Cardiac septum (tissue), 1 donor: Measurements from ENCODE around the gene GPR162. TPM values are rescaled to one million over a fixed set of nuclear protein-coding genes. Genes with fewer than 3 reads are reported as not detected.
A peak's percentile ranks its signal among the peaks of the same experiment; 100 is the strongest.

ENCODE experiments used
- DNase-seq: peaks from one replicate; pipeline ENCODE4 v3.0.0-alpha.2; 2020; ENCODE audit warnings: low spot score
- intact Hi-C: fragments of 100-400 bp; cut with DNase I; formaldehyde crosslinking; loops from one replicate; pipeline ENCODE4 v1.14.0; 2022
- total RNA-seq: library from RNA; stranded (reverse); fragmentation: NEBNext Ultra II Directional; extraction: Animal tissue kit (Norgen Biotek cat#: 25700); gene quantifications from one replicate; pipeline ENCODE4 v1.2.1, GENCODE V29; 2021
- donor health status: DM: no; HTN: no; CAD: no.

Gene GPR162
- total RNA-seq, 1 donor from 2014 or later, result 5.7 TPM

DNA sequence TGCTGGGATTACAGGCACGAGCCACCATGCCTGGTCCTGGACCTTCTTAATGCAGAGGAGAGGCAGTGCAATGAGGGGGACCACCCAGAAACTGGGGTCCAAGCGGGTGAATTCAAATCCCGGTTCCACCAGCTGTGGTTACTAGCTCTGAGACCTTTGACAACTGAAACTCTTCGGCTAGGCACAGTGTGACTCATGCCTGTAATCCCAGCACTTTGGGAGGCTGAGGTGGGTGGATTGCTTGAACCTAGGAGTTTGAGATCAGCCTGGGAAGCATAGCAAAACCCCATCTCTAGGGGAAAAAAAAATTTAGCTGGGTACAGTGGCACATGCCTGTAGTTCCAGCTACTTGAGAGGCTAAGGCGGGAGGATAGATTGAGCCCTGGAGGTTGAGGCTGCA lies 37.3 kb upstream of the GPR162 start:
- DNase-seq, result no peak
- intact Hi-C loops, result no loop called here

DNA sequence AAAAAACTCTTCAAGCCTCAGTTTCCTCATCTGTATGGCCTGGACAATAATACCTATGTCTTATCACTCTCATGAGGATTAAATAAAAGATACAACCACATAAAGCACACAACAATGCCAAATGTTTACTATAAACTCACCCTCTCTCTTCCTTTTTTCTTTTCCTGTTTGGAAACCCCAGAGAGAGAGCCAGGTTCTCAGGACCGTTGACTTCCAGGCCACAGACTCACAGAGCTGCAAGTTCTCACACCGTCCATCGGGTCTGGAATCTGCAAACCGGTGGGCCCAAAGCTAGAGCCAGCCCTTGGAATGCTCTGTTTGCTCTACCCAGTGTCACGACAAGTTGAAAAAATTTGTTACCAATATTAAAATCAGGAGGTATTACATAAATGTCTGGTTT lies 36.9 kb upstream of the GPR162 start:
- intact Hi-C loops, result no loop called here
- DNase-seq, result no peak

DNA sequence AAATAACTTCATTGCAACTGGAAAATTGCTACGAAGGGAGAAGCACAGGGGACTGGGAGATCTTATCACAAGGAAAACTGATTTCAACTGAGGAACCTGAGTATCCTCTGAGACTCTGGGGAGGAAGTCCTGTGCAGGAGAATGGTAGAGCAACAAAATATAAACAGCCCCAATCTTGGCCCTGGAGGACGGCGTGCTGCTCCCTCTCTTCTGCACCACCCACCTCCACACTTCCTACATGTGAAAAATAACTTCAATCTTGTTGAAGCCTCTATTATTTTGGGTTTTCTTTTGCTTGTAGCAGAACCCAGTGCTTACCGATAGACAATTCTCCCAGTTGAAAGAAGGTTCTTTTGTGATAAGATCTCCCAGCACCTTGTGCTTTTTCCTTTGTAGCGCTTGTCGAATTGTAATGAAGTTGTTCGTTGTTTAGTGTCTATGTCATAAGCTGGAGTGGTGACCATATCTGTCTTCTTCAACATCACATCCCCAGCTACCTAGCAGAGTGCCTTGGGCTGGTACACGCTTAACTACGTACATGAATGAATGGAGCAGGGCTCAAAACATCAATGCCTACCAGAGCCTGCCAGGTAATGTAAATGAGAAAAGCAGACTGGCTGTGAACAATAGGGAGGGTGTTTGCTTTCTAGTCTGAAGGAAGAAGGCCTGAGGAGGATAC lies 35.1 kb upstream of the GPR162 start:
- DNase-seq, result no peak
- intact Hi-C loops, result no loop called here

DNA sequence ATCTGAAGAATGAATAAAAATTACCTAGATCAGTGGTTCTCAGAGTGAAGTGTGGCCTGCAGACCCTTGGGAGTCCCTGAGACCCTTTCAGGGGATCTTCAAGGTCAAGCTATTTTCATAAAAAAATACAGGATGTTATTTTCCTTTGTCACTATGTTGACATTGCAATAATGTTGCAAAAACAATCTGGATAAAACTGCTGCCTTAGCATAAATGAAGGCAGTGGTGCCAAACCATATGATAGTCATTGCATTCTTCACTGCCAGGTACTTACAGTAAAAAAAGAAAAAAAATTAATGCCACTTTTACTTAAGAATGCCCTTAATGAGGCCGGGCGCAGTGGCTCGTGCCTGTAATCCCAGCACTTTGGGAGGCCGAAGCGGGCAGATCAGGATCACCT lies 34.3 kb upstream of the GPR162 start:
- no peak for DNase-seq
- intact Hi-C loops, result no loop called here

DNA sequence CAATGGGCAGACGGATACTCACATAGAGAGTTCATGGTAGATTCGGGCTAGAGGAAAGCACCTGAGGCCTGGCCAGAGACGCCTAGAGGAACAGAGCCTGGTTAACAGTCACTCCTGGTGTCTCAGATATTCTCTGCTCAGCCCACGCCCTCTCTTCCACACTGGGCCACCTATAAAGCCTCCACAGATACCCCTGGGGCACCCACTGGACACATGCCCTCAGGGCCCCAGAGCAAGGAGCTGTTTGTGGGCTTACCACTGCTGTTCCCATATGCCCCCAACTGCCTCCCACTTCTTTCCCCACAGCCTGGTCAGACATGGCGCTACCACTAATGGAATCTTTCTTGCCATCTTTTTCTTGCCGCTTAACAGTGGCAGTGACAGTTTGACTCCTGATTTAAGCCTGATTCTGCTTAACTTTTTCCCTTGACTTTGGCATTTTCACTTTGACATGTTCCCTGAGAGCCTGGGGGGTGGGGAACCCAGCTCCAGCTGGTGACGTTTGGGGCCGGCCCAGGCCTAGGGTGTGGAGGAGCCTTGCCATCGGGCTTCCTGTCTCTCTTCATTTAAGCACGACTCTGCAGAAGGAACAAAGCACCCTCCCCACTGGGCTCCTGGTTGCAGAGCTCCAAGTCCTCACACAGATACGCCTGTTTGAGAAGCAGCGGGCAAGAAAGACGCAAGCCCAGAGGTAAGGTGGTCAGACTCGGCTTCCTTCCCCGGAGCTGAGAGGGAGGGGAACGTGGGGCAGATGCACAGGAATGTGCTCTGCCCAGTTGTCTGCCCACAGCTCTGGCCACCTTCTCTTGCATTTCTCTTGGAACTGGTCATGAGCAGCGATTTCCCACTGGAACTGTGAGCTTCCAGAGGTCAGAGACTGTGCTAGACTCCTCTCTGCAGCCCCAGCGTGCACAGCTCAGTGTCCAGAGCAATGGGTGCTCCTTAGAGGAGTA lies 32.4 kb upstream of the GPR162 start, which contains the start of gene CD4:
CD4 (plus strand) TSS at position 557 of the 953 bp plus-strand sequence. CDS start 10,611 bp downstream, outside the sequence.
- DNase-seq, result no peak
- intact Hi-C loops, result no loop called here

DNA sequence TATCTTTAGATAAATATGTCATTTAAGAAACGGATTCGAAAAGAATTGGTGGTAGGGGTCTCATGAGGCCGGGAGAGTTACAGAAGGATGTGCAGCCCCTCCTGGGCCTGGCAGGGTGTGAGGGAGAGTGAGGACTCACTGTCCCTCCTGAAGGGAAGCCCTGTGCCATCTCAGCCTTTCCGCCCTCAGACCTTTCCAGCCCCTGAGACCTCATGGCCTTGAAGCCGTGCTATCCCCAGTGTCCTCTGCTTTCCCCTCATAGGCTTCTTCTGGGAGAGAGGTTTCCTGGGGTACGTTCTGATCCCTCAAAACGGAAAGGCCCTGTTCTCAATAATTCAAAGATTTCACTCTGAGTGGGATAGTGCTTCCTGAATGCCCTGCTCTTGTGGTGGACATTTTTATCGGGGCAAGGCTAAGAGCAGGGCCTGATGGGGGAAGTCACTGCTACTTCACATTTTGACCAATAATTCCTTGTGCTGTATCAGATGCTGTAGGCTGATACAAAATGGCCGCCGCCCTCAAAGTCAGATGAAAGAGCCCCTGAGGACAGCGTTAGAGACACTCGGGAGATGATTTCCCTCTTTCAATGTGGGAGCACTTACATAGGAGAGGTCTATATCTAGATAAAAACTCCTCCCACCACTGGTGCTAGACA lies 31.0 kb upstream of the GPR162 start:
- intact Hi-C loops, result no loop called here
- DNase-seq, result no peak

DNA sequence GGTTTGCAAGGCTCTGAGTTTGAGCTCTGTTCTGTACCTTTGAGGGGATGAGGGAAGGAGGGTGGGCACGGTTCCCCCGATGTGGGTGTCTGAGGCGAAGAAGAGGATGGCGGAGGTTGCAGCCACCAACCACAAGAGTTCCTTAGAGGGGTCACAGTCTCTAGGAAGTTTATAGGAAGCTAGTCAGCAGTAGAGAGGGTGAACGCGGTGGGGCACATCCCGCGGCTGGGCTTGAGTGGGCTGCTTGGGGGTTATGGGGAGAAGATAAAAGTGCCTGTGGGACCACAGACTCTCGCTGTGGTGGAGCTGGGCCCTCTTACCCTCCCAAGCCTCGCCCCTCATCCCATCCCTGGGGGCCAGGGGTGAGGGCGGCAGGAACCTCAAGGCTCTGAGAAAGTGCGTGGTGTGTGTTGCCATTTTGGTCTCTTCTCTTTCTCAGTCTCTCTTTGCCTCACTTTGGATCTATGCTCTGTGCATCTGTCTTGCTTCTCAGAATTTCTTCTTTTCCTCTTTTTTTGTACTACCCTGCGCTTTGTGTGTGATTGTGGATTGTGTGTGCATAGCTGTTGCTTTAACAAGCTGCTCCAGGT lies 29.6 kb upstream of the GPR162 start:
- intact Hi-C loops, result no loop called here
- no peak for DNase-seq

DNA sequence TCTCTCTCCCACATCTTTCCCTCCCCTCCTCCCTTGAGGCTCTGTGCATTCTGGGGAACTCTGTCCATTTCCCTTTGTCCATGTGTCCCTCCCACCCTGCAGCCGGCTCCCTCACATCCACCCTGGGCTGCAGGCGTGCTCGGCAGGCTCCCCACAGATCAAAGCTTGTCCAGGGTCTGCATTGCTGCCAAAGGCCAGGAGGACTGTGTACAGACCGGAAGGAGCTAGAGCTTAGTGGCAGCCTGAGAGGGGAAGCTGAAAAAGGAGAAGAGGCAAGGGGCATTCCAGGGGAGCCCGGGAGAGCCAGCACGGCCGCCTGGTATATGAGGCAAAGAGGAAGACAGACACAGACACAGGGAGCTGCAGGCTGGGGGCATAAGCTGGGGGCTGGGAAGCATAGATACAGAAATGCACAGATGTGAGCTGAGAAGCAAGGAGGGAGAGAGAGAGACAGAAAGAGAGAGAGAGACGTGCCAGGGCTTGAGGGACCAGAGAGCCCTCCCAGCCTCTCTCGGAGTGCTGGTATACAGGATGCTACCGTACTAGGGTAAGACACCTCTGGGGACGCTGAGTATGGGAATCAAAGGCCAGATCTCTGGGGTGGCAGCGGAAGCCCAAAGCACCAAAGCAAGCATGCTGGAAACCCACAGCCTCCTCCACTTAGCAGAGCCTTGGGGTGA lies 29.0 kb upstream of the GPR162 start:
- intact Hi-C loops, result no loop called here
- peak; percentile 82 for DNase-seq

DNA sequence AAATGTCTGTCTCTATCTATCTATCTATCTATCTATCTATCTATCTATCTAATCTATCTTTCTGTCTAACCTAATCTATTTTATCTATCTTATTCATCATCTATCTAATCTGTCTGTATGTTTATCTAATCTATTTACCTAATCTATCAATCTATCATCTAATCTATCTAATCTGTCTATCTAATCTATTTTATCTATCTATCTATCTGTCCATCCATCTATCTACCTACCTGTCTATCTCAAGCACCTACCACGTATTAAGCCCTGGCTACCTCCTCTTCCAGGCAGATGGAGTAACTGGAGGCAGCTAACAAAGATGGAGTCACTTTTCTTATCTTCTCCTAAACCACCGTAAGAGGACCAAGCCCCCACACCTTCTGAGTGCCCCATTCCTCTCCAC lies 26.5 kb upstream of the GPR162 start:
- no peak for DNase-seq
- intact Hi-C loops, result no loop called here

DNA sequence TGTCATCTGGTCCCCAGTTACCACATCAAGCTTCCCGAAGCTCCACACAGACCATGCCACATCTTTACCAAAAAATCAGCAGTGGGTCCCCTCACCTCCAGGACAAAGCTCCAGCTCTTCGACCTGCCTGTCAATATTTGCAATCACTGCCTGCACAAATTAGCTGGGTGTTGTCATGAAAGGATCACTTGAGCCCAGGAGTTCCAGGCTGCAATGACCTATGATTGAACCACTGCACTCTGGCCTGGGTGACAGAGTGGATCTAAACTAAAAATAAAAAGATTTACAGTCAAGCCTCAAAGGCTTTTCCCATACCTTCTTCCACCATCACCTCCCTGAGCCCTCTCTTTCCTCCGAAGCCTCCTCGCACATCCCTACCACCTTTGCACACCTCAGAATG lies 25.0 kb upstream of the GPR162 start:
- DNase-seq, result no peak
- intact Hi-C loops, result no loop called here

DNA sequence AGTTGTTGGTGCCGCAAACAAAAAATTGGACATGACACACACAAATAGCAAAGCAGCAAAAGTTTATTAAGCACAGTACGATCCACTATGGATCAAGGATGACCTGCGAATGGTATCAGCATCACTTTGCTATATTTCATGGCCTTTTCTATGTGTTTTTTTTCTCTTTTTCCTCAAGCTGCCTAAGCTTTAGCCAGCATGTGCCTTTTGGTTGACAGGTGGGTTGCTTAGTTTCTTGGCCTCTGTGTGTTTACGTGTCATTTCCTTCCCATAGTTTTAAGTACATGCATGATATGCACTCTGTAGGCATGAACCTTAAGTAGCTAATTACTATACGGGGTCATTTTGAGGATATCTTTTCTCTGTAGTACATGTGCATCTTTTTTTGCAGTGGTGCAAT lies 22.5 kb upstream of the GPR162 start:
- intact Hi-C loops, result no loop called here
- no peak for DNase-seq

DNA sequence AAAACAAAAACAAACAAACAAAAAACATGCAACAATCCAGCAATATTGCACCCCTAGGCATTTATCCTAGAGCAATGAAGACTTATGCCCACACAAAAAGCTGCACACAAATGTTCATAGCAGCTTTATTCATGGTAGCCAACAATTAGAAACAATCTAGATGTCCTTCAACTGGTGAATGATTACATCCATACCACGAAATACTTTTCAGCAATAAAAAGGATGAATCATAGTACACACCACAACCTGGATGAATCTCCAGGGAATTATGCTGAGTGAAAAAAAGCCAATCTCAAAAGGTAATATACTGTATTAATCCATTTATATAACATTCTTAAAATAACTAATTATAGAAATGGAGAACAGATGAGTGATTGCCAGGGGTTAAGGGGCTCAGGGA lies 14.5 kb upstream of the GPR162 start:
- DNase-seq, result no peak
- intact Hi-C loops, result no loop called here

DNA sequence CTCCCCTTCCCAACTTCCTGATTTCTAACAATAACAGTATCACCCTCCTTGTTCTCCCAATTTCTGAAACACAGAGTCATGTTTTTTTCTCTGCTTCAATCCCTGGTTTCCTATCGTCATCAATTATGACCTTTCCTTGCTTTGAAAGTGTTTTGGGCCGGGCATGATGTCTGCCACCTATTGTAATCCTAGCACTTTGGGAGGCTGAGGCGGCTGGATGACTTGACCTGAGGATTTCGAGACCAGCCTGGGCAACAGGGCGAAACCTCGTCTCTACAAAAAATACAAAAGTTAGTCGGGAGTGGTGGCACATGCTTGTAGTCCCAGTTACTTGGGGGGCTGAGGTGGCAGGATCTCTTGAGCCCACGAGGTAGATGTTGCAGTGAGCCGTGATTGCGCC lies 12.6 kb upstream of the GPR162 start:
- intact Hi-C loops, result no loop called here
- DNase-seq, result no peak

DNA sequence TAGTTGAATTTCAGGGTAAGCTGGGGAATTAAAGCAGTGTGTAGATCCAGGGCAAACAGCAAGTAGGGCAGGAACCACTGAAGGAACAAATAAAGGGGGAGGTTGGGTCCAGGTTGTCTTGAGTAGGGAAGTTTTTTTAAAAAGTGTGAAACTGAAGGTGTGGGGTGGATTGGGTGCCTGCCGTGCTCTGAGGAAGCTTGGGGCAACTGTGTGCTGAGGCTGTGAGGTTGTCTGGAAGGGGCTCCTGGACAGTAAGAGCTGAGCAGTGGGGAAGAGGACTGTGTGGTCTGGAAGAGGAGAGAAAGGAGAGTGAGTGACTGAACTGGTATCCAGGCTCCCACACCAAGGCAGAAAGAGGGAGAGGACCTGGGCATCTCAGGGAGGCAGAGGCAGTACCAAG lies 10.9 kb upstream of the GPR162 start:
- no peak for DNase-seq

DNA sequence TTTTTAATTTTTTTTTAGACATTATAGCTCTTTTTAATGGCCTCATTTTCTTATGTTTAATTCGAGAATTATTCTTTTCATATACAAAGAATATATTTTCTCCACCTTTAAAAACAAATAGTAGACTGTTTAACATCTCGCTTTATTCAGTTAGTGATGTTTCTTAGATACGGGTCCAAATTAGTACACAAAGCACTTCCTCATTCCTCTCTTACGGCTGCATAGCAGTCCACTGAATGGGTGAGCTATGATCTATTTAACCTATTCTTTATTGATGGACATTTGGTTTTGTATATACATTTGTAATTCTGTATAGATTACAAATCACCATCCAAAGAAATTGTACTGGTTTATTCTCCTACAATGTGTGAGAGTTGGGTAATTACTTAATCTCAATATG lies 8.3 kb upstream of the GPR162 start:
- intact Hi-C loops, result no loop called here
- no peak for DNase-seq

More for the DNA sequence above, 10.9 kb upstream of the GPR162 start:
- intact Hi-C loops, result no loop called here

DNA sequence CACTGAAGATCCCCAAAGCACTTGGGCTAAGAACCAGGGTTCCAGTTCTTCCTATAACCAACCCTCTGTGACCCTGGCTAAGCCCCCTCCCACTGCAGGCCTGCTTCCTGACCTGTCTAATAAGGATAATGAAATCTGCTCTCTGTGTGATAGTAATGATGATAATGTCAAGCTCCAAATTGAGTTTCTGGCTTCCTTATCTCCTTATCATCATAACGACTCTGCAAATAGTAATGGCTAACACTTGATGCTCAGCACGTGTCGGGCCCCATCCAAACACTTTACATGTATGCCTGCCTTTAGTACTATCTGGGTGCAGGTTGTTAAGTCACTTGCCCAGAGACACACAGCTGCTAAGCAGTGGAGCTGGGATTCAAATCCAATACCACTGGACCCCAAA lies 5.0 kb upstream of the GPR162 start:
- DNase-seq, result no peak
- intact Hi-C loops, result no loop called here

DNA sequence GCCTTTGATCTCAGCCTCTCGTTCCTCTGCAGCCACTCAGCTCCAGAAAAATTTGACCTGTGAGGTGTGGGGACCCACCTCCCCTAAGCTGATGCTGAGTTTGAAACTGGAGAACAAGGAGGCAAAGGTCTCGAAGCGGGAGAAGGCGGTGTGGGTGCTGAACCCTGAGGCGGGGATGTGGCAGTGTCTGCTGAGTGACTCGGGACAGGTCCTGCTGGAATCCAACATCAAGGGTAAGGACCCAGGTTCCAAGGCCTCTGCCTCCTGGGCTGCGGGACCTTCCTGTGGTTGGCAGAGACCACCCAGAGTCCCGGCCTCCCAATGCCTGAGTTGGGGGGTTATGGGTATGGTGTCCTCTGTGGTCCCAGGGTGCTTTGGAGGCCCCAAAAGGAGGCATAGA lies 4.5 kb upstream of the GPR162 start:
- intact Hi-C loops, result no loop called here

DNA sequence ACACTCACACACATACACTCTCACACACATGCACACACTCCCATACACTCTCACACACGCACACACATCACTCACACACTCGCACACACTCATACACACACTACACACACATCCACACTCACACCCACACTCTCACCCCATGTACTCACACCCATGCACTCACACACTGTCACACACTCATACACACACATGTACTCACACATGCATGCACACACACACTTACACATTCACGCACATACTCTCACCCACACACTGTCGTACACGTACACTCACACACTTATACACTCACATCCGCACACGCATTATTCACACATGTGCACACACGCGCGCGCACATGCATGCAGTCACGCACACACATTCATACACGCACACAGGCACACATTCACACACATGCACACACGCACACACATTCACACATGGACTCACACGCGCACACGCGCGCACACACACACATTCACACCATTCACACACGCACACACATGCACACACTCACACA lies 3.9 kb upstream of the GPR162 start:
- intact Hi-C loops, result no loop called here
- DNase-seq, result no peak

More for the DNA sequence above, 4.5 kb upstream of the GPR162 start:
- DNase-seq, result no peak

DNA sequence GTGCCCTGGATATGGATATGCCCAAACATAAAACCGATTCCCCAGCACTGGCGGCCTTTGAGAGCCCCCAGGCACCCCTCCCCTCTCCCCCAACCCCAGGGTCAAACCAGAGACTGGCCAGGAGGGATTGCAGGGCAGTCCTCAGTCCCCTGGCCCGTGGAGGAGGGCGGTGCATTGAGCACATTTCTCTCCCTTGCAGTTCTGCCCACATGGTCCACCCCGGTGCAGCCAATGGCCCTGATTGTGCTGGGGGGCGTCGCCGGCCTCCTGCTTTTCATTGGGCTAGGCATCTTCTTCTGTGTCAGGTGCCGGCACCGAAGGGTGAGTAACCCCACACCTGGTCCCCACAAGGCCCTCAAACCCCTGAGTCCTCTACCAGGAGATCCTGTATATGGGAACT lies 3.4 kb upstream of the GPR162 start:
- DNase-seq, result no peak
- intact Hi-C loops, result no loop called here
